Tibial artery (tissue), 4 donors: ENCODE data around the gene DRAM1.

ENCODE experiments used
- DNase-seq, 2 donors: peaks; one replicate each; pipeline ENCODE4 v3.0.0-alpha.2; 2019
- H3K27ac ChIP-seq, 2 donors: fragments of 200-600 bp; sonication (generic) in 1 of 2; 1 replicate in 1 of 2; 2 replicates in 1 of 2; pipeline ENCODE4 v1.5.1; 2018 to 2019; ENCODE audit warnings: mild to moderate bottlenecking in 1 of 2
- H3K27me3 ChIP-seq, 2 donors: fragments of 200-600 bp; sonication (generic) in 1 of 2; one replicate each; pipeline versions ENCODE4 v1.5.1 to v1.6.0; 2016 to 2019
- H3K36me3 ChIP-seq, 3 donors: fragments of 200-600 bp; sonication (generic) in 2 of 3; one replicate each; pipeline ENCODE4 v1.5.1; 2016 to 2019; ENCODE audit warnings: mild to moderate bottlenecking in 2 of 3
- H3K4me1 ChIP-seq, 4 donors: fragments of 200-600 bp; sonication (generic) in 2 of 4; 1 replicate in 3 of 4; 2 replicates in 1 of 4; pipeline ENCODE4 v1.5.1; 2016 to 2019
- H3K4me3 ChIP-seq, 2 donors: fragments of 200-600 bp; sonication (generic) in 1 of 2; 1 replicate in 1 of 2; 2 replicates in 1 of 2; pipeline ENCODE4 v1.5.1; 2018 to 2019; ENCODE audit warnings: mild to moderate bottlenecking in 2 of 2
- H3K9me3 ChIP-seq, 3 donors: fragments of 200-600 bp; sonication (generic) in 1 of 3; one replicate each; pipeline ENCODE4 v1.5.1; 2016 to 2019
- intact Hi-C: fragments of 100-400 bp; cut with DNase I; formaldehyde crosslinking; loops from one replicate; pipeline ENCODE4 v1.15.0; 2023; ENCODE audit warnings: low total_unique reads
- TF ChIP-seq, protein P1 (sequence below), 2 experiments: fragments of 200-600 bp in 1 of 2; fragments of 450-650 bp in 1 of 2; IDR thresholded peaks; one replicate each; pipeline ENCODE4 v1.5.1; 2017 to 2019; ENCODE audit warnings: antibody characterized with exemption in 2 of 2, mild to moderate bottlenecking in 1 of 2, moderate library complexity in 1 of 2

Gene DRAM1

DNA sequence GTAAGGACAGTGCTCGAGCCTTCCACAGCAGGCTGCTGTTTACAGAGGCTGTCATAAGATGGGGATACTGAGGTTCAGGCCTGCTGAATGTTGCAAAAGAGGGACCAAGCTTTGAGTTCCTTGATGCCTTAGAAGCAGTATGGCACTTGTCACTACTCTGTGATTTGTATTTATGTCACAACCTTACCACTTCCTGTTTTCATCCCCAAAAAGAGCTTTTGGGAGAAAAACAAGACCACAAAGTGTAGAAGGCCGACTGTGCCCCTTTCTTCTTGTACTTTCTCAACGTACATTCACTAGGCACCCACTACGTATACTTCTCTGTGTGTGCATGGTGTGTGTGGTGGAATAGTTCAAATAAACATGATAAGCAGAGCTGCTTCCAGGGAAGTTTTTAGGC lies 90.1 kb downstream of the DRAM1 start:
- peaks cover 0 to 3% (median 0%) of the 10 kb centered on the region in 3 donors for H3K9me3 ChIP-seq
- TF ChIP-seq, protein P1, sequence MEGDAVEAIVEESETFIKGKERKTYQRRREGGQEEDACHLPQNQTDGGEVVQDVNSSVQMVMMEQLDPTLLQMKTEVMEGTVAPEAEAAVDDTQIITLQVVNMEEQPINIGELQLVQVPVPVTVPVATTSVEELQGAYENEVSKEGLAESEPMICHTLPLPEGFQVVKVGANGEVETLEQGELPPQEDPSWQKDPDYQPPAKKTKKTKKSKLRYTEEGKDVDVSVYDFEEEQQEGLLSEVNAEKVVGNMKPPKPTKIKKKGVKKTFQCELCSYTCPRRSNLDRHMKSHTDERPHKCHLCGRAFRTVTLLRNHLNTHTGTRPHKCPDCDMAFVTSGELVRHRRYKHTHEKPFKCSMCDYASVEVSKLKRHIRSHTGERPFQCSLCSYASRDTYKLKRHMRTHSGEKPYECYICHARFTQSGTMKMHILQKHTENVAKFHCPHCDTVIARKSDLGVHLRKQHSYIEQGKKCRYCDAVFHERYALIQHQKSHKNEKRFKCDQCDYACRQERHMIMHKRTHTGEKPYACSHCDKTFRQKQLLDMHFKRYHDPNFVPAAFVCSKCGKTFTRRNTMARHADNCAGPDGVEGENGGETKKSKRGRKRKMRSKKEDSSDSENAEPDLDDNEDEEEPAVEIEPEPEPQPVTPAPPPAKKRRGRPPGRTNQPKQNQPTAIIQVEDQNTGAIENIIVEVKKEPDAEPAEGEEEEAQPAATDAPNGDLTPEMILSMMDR (IDR thresholded peaks at IDR 0.05), result no peak
- H3K36me3 ChIP-seq, result no peaks in the 10 kb centered on the region
- H3K4me1 ChIP-seq, result no peaks in the 10 kb centered on the region
- H3K4me3 ChIP-seq, result no peak overlapping the region
- DNase-seq, result no peak
- H3K27ac ChIP-seq, result no peak overlapping the region
- intact Hi-C loops, result no loop called here
- H3K27me3 ChIP-seq, result no peaks in the 10 kb centered on the region

DNA sequence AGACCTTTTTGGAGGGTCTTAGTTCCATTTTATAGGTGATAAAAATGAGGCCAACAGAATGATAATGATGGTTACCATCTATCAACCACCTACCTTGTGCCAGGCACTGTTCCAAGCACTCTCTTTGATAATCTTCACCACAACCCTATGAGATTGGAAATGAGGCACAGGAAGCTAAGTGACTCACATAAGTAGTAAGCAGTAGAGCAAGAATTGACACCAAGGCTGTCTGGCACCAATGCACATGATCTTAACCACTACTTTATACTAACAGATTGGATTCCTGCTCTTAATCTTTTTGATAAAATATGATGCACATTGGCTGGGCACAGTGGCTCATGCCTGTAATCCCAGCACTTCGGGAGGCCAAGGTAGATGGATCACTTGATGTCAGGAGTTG lies 91.4 kb downstream of the DRAM1 start:
- H3K9me3 ChIP-seq, result peaks cover 0 to 3% (median 0%) of the 10 kb centered on the region in 3 donors
- no peaks in the 10 kb centered on the region for H3K27me3 ChIP-seq
- intact Hi-C loops, result no loop called here
- H3K36me3 ChIP-seq, result no peaks in the 10 kb centered on the region
- H3K4me3 ChIP-seq, result no peak overlapping the region
- H3K27ac ChIP-seq, result no peak overlapping the region
- no peak for DNase-seq
- TF ChIP-seq, protein P1 (IDR thresholded peaks at IDR 0.05), result no peak
- no peaks in the 10 kb centered on the region for H3K4me1 ChIP-seq
